Esophagus (tissue), 2 donors: Measurements from ENCODE around the gene FAIM2. TPM values are rescaled to one million over a fixed set of nuclear protein-coding genes. Genes with fewer than 3 reads are reported as not detected.

ENCODE experiments used
- H3K27ac ChIP-seq, 2 donors: one replicate each; pipeline ENCODE4 v1.5.1; 2013; ENCODE audit warnings: low read depth in 2 of 2, mild to moderate bottlenecking in 2 of 2, inconsistent platforms in 1 of 2, low read length in 1 of 2, moderate library complexity in 1 of 2
- H3K27me3 ChIP-seq, 2 donors: one replicate each; pipeline ENCODE4 v1.6.1; 2013; ENCODE audit warnings: low read length in 2 of 2, control low read depth in 1 of 2, mild to moderate bottlenecking in 1 of 2; ENCODE audit not compliant: insufficient read depth in 2 of 2, control insufficient read depth in 1 of 2
- H3K36me3 ChIP-seq, 2 donors: one replicate each; pipeline ENCODE4 v1.6.1; 2013; ENCODE audit warnings: low read length in 1 of 2; ENCODE audit not compliant: control insufficient read depth in 2 of 2, insufficient read depth in 2 of 2
- H3K4me1 ChIP-seq, 2 donors: one replicate each; pipeline ENCODE4 v1.6.1; 2013; ENCODE audit warnings: low read length in 1 of 2; ENCODE audit not compliant: control insufficient read depth in 2 of 2, insufficient read depth in 2 of 2
- H3K4me3 ChIP-seq, 2 donors: one replicate each; pipeline ENCODE4 v1.5.1; 2013; ENCODE audit warnings: low read length in 2 of 2, mild to moderate bottlenecking in 2 of 2, low read depth in 1 of 2, moderate library complexity in 1 of 2
- H3K9me3 ChIP-seq, 2 donors: one replicate each; pipeline ENCODE4 v1.6.1; 2013; ENCODE audit warnings: mild to moderate bottlenecking in 2 of 2, low read depth in 1 of 2, low read length in 1 of 2, moderate library complexity in 1 of 2; ENCODE audit not compliant: control insufficient read depth in 2 of 2, insufficient read depth in 1 of 2
- WGBS, 2 donors: extraction: QIAGEN DNeasy Blood & Tissue Kit; methylation state at CpG; one replicate each; pipeline ENCODE4 v1.1.7; 2013; 5-methylcytosine and 5-hydroxymethylcytosine counted together
- polyA plus RNA-seq, 2 donors: library from polyadenylated mRNA; stranded (reverse); fragments of 200-250 nt; gene quantifications; one replicate each; pipeline ENCODE4 v1.2.3, GENCODE V29; 2013
- donor health status: healthy with polysubstance abuse.
- donor health status: Bipolar disorder and iron deficiency.

Gene FAIM2
- polyA plus RNA-seq, 2 donors, result 0.36 to 0.39 TPM

DNA sequence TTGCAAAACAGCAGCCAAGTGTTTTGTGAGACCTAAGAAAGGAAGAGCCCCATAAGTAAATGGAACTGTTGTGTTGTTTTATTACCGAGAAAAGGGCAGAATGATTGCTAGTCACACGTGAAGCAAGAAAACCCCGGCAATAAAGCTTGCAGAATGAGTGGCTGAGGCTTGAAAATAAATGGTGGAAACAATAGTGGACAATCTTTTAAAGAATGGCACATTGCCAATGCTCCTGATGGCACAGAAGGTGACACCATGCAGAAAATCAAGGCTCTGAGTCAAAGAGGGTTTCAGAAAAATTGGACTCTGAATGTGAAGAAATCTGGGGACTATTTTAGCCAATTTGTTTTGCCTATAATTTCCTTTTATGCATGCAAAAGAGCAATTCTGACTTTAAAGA lies 42.8 kb upstream of the FAIM2 start:
- 81 to 82% methylated on average over 3 of the region's 3 CpGs for WGBS, 2 donors
- no peaks in the 10 kb centered on the region for H3K9me3 ChIP-seq
- H3K36me3 ChIP-seq, result no peaks in the 10 kb centered on the region
- no peaks in the 10 kb centered on the region for H3K27me3 ChIP-seq
- H3K4me3 ChIP-seq, result no peak overlapping the region
- H3K4me1 ChIP-seq, result peaks cover 0 to 18% of the 10 kb centered on the region in 2 donors
- no peak overlapping the region for H3K27ac ChIP-seq

DNA sequence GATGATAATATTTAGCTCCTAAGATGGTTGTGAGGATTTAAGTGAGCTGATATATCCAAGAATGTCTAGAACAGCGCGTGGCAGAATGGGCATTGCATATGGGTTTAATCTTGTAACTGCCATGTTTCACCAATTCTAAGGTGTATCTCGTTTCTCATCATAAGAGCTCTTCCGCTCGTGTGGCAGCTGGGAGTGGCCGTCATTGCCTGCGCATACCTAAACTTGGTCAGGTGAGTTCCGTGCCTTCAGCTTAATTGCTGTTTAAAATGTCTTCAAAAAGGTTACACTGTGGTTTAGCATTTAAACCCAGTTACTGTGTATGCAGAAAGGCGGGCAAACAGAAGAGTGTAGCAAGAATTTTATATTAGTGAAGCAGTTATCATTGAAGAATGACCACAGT lies 42.4 kb upstream of the FAIM2 start:
- Histone ChIP-seq H3K27ac (no peak overlapping the region), H3K4me1 (peaks cover 0 to 18% of the 10 kb centered on the region in 2 donors), H3K9me3 (no peaks in the 10 kb centered on the region), H3K27me3 (no peaks in the 10 kb centered on the region), H3K4me3 (no peak overlapping the region), H3K36me3 (no peaks in the 10 kb centered on the region)
- WGBS, 2 donors, result 88 to 92% methylated on average over 9 of the region's 9 CpGs

DNA sequence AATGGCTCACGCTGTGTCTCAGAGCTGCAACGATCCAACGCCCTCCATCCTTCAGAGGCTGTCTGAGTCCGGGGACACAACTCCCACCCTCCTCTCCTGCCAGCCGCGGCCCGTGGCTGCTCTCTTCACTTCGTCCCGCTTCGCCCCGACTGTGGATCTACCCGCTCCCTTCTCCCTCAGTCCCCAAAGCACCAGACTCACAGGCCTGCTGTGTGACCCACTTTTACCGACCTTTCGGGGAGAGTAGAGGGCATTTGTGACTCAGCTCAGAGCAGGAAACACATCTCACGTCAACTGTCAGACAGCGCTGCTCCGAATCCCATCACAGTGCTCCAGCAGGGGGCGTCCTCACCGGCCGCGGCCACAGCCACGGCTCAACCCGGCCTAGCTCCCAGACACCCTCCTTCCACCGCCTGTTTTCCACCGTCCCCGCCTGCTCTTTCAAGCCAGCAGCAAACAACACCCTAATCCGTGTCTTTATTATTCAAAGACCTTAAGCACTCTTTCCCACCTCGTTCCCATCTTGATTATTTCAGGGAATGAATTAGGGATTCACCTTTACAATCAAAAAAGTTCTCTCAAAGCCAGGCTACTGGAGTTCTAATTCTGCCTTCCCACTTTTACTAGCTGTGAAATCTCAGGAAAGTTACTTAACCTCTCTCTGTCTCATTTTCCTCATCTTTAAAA lies 41.8 kb upstream of the FAIM2 start:
- H3K27me3 ChIP-seq, result no peaks in the 10 kb centered on the region
- peak overlapping the region in 1 of 2 donors; percentile 80 for H3K27ac ChIP-seq
- H3K36me3 ChIP-seq, result no peaks in the 10 kb centered on the region
- no peaks in the 10 kb centered on the region for H3K9me3 ChIP-seq
- H3K4me3 ChIP-seq, result no peak overlapping the region
- H3K4me1 ChIP-seq, result peaks cover 0 to 20% of the 10 kb centered on the region in 2 donors
- WGBS, 2 donors, result 11 to 21% methylated on average over 28 of the region's 28 CpGs

DNA sequence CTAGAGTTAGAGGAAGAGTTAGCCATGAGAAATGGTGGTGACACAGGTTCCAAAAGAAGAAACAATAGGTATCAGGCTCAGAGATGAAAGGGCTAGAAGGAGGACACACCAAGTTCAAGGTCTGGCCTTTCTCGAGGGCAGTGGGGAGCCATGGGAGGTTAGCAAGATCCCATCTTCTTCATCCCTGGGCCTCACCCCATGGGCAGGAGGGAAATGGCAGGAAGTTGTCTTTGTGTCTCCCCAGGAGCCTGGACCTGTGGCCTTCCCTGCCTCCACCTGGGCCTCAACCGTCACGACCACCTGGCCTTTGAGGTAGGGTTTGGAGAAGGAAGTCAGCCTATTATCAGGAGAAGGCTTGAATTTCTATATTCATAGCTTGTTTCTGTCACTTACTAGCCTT lies 41.0 kb upstream of the FAIM2 start:
- H3K27me3 ChIP-seq, result no peaks in the 10 kb centered on the region
- H3K27ac ChIP-seq, result peak overlapping the region in 1 of 2 donors; percentile 6
- 88 to 93% methylated on average over 3 of the region's 3 CpGs for WGBS, 2 donors
- H3K4me1 ChIP-seq, result peaks cover under 1 to 24% of the 10 kb centered on the region in 2 donors
- H3K4me3 ChIP-seq, result no peak overlapping the region
- no peaks in the 10 kb centered on the region for H3K36me3 ChIP-seq
- H3K9me3 ChIP-seq, result no peaks in the 10 kb centered on the region

DNA sequence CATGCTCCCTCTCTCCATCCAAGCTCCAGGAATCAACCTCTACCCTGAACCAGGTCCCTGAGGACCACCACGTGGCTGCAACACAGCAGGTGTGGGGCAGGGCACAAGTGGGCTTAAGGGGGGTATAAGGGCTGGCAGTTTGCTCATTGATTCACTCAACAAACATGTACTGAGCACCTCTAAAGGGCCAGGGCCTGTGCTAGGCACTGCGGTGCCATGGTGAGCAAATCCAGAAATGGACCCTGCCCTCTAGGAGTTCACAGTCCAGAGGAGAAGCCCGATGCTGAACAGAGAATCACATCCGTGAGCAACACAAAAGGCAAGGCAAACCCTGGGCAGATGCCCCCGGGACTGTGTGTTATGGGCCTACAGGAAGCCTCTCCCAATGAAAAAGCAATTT lies 40.3 kb upstream of the FAIM2 start:
- Histone ChIP-seq H3K4me1 (peaks cover 3 to 28% of the 10 kb centered on the region in 2 donors), H3K4me3 (no peak overlapping the region), H3K9me3 (no peaks in the 10 kb centered on the region), H3K27ac (peak overlapping the region; percentile 51 to 85), H3K27me3 (no peaks in the 10 kb centered on the region), H3K36me3 (no peaks in the 10 kb centered on the region)
- 87 to 91% methylated on average over 5 of the region's 5 CpGs for WGBS, 2 donors

DNA sequence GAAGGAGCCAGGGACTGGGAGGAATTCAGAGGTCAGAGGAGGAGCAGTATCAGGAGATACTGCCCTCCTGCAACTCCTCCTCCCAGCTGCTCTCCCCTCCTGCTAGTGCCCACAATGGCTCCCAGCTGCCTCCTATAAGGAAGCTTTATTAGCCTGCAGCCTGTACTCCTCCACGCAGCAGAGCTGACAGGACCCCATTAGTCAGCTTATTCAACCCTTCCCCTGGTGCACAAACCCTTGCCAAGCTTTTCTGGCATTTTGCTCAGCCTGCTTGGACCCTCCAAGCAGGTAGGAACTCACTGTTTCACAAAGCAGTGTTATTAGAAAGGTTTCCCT lies 39.9 kb upstream of the FAIM2 start:
- no peaks in the 10 kb centered on the region for H3K36me3 ChIP-seq
- H3K27ac ChIP-seq, result peak overlapping the region; percentile 85 to 87
- H3K27me3 ChIP-seq, result no peaks in the 10 kb centered on the region
- H3K4me3 ChIP-seq, result no peak overlapping the region
- peaks cover 3 to 28% of the 10 kb centered on the region in 2 donors for H3K4me1 ChIP-seq
- no peaks in the 10 kb centered on the region for H3K9me3 ChIP-seq
- WGBS, 2 donors, result 85 to 91% methylated on average over 1 of the region's 1 CpG

DNA sequence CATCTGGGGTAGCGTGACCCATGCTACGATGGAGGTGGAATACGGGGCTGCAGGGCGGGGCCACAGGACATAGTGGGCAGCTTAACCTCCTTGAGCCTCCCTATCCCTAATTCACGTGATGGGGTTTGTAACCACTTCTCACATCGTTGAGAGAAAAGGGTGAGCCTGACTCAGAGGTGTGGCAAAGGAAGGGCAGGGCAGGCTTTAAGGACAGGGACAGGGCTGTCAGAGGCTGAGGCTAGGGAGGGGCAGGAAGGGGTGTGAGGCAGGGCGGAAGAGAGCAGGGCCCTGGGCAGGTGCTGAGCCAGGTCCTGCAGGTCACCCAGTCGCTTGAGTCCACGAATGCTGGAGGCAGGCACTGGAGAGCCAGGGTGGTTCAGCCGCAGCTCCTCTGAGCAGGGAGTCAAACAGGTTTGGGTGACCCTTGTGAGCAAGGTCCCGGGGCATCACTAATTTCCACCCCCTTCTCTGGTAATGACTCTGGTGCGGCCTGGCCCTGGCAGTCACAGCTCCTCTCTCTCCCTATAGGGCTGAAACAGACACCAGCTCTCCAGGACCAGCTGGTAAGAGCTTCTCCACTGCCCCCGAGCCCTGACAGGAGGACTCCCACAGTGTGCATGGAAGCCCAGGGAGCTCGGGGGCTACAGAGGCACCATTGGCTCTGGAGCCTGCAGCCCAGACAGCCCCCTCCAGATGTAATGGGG lies 39.4 kb upstream of the FAIM2 start:
- 61 to 82% methylated on average over 14 of the region's 14 CpGs for WGBS, 2 donors

DNA sequence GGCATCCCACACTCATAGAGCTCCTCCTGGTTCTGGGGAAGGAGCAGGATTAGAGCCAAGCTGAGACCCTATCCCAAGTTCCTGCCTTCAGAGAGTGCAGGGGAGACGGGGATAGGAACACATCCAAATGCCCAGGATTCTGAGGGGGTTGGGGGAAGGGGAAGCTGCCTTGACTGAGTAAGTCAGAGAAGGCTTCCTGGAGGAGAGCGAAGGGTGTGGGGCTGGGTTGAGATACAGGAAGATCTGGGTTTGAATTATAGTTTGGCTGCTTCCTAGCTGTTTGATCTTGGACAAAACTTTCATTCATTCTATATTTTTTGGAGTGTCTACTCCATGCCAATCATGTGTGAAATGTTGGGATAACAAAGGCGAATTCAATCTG lies 38.8 kb upstream of the FAIM2 start:
- H3K27ac ChIP-seq, result peak overlapping the region; percentile 45 to 87
- H3K4me3 ChIP-seq, result no peak overlapping the region
- H3K9me3 ChIP-seq, result no peaks in the 10 kb centered on the region
- H3K36me3 ChIP-seq, result no peaks in the 10 kb centered on the region
- no peaks in the 10 kb centered on the region for H3K27me3 ChIP-seq
- H3K4me1 ChIP-seq, result peaks cover 6 to 31% of the 10 kb centered on the region in 2 donors
- 91 to 92% methylated on average over 3 of the region's 3 CpGs for WGBS, 2 donors

More for the DNA sequence above, 39.4 kb upstream of the FAIM2 start:
- H3K27me3 ChIP-seq, result no peaks in the 10 kb centered on the region
- H3K27ac ChIP-seq, result peak overlapping the region; percentile 85 to 87
- H3K4me1 ChIP-seq, result peaks cover 3 to 29% of the 10 kb centered on the region in 2 donors
- no peaks in the 10 kb centered on the region for H3K9me3 ChIP-seq
- no peaks in the 10 kb centered on the region for H3K36me3 ChIP-seq
- no peak overlapping the region for H3K4me3 ChIP-seq

DNA sequence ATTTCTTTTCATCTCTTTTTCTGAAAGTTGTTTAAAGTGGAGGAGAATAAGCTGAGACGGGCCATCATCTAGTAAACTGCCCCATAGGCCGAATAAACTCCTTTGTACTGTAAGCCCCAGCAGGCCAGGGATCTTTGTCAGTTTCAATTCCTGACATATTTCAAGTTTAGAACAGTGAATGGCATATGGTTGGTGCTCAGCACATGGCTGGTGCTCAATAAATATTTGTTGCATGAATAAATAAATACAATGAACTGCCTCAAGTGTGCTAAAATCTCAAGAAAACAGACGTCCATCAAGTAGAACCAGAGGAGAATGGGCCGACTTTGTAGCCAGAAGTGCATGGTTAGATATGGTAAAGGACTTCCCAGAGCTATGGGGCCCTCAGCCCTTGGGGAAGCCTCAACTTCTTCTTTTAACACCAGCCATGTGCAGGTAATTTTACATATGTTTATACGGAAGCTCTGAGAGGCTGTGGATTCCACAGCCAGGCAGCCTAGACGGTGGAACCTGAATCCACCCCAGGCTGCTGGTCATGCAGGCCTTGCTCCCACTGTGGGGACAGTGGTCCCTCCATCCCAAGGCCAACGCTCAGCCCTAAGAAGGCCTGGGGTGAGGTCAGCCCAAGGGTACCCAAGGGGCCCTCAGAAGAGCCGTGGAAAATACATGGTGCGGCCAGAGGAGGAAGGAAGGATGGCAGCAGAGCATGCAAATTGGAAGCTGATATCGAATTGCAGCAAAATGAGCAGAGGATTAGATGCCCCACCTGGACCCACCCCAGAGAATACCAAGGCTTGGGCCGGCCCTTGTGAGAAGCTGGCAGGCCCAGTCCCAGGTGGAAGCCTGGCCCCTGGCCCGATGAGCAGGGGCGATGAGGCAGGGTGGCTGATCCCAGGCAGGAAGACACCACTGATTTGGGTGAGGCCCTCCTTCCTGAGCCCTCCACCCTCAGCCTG lies 38.1 kb upstream of the FAIM2 start:
- H3K27ac ChIP-seq, result peak overlapping the region; percentile 45 to 87

More for the DNA sequence above, 38.1 kb upstream of the FAIM2 start:
- no peaks in the 10 kb centered on the region for H3K9me3 ChIP-seq
- H3K4me1 ChIP-seq, result peaks cover 6 to 33% of the 10 kb centered on the region in 2 donors
- no peaks in the 10 kb centered on the region for H3K27me3 ChIP-seq
- H3K4me3 ChIP-seq, result no peak overlapping the region
- no peaks in the 10 kb centered on the region for H3K36me3 ChIP-seq
- WGBS, 2 donors, result 78 to 80% methylated on average over 13 of the region's 13 CpGs
